Measurements from ENCODE around the gene GPS2. TPM values are rescaled to one million over a fixed set of nuclear protein-coding genes. Genes with fewer than 3 reads are reported as not detected.

GPS2 gene
- total RNA-seq, 1 donor, result 48.1 TPM

DNA sequence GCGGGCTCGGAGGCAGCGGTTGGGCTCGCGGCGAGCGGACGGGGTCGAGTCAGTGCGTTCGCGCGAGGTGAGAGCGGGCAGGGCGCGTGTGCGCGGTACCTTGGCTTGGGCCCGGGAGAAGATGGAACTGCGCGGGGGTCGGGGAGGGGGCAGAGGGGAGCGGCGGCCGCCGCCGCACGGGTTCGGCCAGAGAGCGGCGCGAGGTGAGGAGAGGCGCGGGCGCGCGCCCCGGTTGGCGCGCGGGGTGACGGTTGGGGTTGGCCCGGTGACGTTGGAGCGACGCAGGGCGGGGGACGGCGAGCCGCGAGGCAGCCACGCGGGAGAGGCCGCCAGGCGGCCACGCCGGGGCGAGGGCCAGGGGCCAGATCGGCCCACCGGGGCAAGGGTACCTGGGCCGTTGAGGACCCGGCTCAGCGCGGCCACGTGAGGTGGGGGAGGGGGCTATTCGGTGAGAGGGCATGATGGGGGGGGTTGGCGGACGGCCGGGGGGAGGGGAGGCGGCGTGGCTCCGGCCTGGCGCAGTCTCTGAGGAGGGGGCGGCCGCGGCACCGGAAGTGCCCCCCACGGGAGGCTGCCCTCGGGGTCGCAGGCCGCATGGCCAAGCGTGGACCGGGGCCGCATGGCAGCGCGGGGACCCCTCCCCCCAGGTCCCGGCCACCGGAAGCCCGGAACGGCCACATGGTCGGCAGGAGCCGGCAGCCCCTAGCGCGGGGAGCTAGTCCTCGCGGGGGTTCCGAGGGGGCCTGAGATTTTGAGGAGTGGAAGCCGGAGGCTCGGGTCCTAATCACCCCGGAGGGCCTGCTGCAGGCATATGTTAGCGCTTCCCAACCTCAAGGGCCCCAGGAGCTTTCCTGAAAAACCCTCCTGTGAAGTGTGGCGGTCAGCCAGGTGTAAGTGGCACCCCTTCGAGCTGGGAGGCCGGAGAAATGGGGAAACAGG is 7.2 kb downstream of the GPS2 start:
- Histone ChIP-seq H3K79me2 (ENCODE audit: insufficient read depth, low read length) (peaks cover 51% of the 10 kb centered on the region), H3K27ac (ENCODE audit: low read depth, low read length) (peak overlapping the region; percentile 52), H3K4me3 (ENCODE audit: insufficient read depth, low read length) (peak overlapping the region; percentile 75), H2AFZ (ENCODE audit: low read length) (no peak overlapping the region), H3K9me3 (ENCODE audit: low read depth, low read length) (no peaks in the 10 kb centered on the region), H3K4me2 (ENCODE audit: insufficient read depth, low read length) (peak overlapping the region; percentile 73), H4K20me1 (ENCODE audit: insufficient read depth, low read length) (peaks cover 44% of the 10 kb centered on the region), H3K4me1 (ENCODE audit: insufficient read depth, low read length) (peaks cover 19% of the 10 kb centered on the region), H3K27me3 (ENCODE audit: insufficient read depth, low read length) (no peaks in the 10 kb centered on the region), H3K36me3 (ENCODE audit: insufficient read depth, low read length) (peaks cover 35% of the 10 kb centered on the region)
- peak; percentile 90 for DNase-seq (ENCODE audit: insufficient read length, low spot score, missing footprints)
- TF ChIP-seq, protein P1, sequence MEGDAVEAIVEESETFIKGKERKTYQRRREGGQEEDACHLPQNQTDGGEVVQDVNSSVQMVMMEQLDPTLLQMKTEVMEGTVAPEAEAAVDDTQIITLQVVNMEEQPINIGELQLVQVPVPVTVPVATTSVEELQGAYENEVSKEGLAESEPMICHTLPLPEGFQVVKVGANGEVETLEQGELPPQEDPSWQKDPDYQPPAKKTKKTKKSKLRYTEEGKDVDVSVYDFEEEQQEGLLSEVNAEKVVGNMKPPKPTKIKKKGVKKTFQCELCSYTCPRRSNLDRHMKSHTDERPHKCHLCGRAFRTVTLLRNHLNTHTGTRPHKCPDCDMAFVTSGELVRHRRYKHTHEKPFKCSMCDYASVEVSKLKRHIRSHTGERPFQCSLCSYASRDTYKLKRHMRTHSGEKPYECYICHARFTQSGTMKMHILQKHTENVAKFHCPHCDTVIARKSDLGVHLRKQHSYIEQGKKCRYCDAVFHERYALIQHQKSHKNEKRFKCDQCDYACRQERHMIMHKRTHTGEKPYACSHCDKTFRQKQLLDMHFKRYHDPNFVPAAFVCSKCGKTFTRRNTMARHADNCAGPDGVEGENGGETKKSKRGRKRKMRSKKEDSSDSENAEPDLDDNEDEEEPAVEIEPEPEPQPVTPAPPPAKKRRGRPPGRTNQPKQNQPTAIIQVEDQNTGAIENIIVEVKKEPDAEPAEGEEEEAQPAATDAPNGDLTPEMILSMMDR (IDR thresholded peaks at IDR 0.05; ENCODE audit: extremely low read depth, low read depth, low read length), result no peak

DNA sequence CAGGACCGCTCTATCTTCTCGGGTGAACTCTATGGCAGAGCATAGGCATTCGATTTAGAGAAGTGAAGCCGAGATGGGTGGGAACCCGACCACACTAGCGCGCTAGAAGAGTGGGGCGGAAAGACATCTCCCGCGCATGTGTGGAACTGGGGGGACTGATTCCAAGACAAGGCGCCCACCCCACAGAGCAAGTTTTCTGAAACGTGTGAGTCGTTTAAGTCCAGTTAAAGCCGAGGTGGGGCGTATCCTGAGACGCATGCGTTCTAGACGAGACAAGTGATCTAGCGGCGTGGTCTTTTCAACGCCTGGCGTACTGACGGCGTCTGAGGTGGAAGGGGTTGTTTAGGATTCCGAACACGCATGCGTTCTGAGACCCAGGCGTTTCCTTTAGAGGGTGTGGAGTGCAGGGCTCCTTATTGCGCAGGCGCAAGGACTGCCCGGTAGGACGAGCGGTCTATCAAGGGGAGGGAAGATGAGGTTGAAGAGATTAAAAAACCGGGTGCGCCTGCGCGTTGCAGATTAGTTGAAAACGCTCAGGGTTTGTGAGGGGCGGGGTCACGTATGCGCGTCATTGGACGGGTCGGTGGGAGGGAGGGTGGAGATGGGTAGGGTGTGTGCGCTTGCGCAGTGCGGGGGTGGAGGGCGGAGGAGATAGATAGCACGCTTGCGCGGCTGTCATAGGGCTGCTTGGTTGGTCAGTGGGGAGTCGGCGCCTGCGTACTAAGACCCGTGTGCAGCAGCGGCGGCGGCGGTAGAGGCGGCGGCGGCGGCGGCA is 8.1 kb downstream of the GPS2 start, which contains the start of gene EIF5A:
Gene EIF5A (plus strand): TSS at position 718 of the 775 bp plus-strand sequence. CDS start 2,008 bp downstream, outside the sequence.
- Histone ChIP-seq H3K27ac (ENCODE audit: low read depth, low read length) (peak within 1 kb of the TSS; percentile 82), H3K9me3 (ENCODE audit: low read depth, low read length) (no peaks in the 10 kb centered on the region), H4K20me1 (ENCODE audit: insufficient read depth, low read length) (peaks cover 36% of the 10 kb centered on the region), H3K4me1 (ENCODE audit: insufficient read depth, low read length) (peaks cover 12% of the 10 kb centered on the region), H3K4me2 (ENCODE audit: insufficient read depth, low read length) (peak within 1 kb of the TSS; percentile 97), H3K4me3 (ENCODE audit: insufficient read depth, low read length) (peak within 1 kb of the TSS; percentile 76), H3K27me3 (ENCODE audit: insufficient read depth, low read length) (no peaks in the 10 kb centered on the region), H2AFZ (ENCODE audit: low read length) (peak within 1 kb of the TSS; percentile 97), H3K79me2 (ENCODE audit: insufficient read depth, low read length) (peaks cover 44% of the 10 kb centered on the region), H3K36me3 (ENCODE audit: insufficient read depth, low read length) (peaks cover 27% of the 10 kb centered on the region)
- TF ChIP-seq, protein P1 (IDR thresholded peaks at IDR 0.05; ENCODE audit: extremely low read depth, low read depth, low read length), result no peak
- peak; percentile 100 for DNase-seq (ENCODE audit: insufficient read length, low spot score, missing footprints)

DNA sequence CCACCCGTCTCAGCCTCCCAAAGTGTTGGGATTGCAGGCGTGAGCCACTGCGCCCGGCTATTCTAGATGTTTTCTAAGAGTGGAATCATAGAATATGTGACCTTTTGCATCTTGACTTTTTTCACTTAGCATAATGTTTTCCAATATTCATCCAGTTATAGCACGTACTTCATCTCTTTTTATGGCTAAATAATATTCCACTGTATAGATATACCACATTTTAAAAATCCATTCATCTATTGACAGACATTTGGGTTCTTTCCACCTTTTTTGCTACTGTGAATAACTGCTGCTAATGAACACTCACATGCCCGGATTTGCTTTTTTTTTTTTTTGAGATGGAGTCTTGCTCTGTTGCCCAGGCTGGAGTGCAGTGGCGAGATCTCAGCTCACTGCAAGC is 11.0 kb downstream of the GPS2 start:
- Histone ChIP-seq H3K4me3 (ENCODE audit: insufficient read depth, low read length) (no peak overlapping the region), H3K9me3 (ENCODE audit: low read depth, low read length) (no peaks in the 10 kb centered on the region), H3K36me3 (ENCODE audit: insufficient read depth, low read length) (peaks cover under 1% of the 10 kb centered on the region), H4K20me1 (ENCODE audit: insufficient read depth, low read length) (peaks cover 9% of the 10 kb centered on the region), H3K4me2 (ENCODE audit: insufficient read depth, low read length) (no peak overlapping the region), H3K27me3 (ENCODE audit: insufficient read depth, low read length) (no peaks in the 10 kb centered on the region), H3K4me1 (ENCODE audit: insufficient read depth, low read length) (peaks cover 2% of the 10 kb centered on the region), H3K27ac (ENCODE audit: low read depth, low read length) (no peak overlapping the region), H2AFZ (ENCODE audit: low read length) (no peak overlapping the region), H3K79me2 (ENCODE audit: insufficient read depth, low read length) (peaks cover 17% of the 10 kb centered on the region)
- TF ChIP-seq, protein P1 (IDR thresholded peaks at IDR 0.05; ENCODE audit: extremely low read depth, low read depth, low read length), result no peak
- no peak for DNase-seq (ENCODE audit: insufficient read length, low spot score, missing footprints)
